AG04450 (cell line): ENCODE results near the gene TACC3. TPM values are rescaled to one million over a fixed set of nuclear protein-coding genes. Genes with fewer than 3 reads are reported as not detected.

ENCODE experiments used
- CTCF ChIA-PET: fragments of 300-600, 350-600 bp; formaldehyde crosslinking; extraction: SDS; loops from one replicate; lab custom pipeline; 2022; ENCODE audit warnings: antibody characterized with exemption, inconsistent platforms; lab: Charles Lee
- POLR2A ChIA-PET: fragments of 350-600 bp; formaldehyde crosslinking; extraction: SDS; loops from one replicate; lab custom pipeline; 2021; ENCODE audit warnings: antibody characterized with exemption, inconsistent platforms; lab: Yijun Ruan, JAX
- DNase-seq: peaks from one replicate; pipeline ENCODE4 v3.0.0-alpha.2; 2011; ENCODE audit warnings: low read depth, low spot score
- H3K27ac ChIP-seq: one replicate; pipeline ENCODE4 v1.5.1; 2012; ENCODE audit warnings: low read depth, low read length, control low read depth
- H3K27me3 ChIP-seq: one replicate; pipeline ENCODE4 v1.6.0; 2012; ENCODE audit warnings: low read length; ENCODE audit not compliant: control insufficient read depth, insufficient read depth
- H3K4me3 ChIP-seq: 2 replicates; pipeline ENCODE4 v1.5.1; 2011; ENCODE audit warnings: mild to moderate bottlenecking, low read depth, low read length, control low read depth
- H3K9me3 ChIP-seq: 2 replicates; pipeline ENCODE4 v1.5.1; 2012; ENCODE audit warnings: low read length; ENCODE audit not compliant: control insufficient read depth, insufficient read depth
- CTCF ChIP-seq: IDR thresholded peaks from 2 replicates; pipeline ENCODE4 v1.5.1; 2011; ENCODE audit warnings: low read depth, low read length, control low read depth, inconsistent platforms
- polyA plus RNA-seq: library from polyadenylated mRNA; depleted of rRNA; stranded (reverse); fragments of >200 nt; gene quantifications from 2 replicates; pipeline ENCODE4 v1.2.3, GENCODE V29; 2011

TACC3 gene
- polyA plus RNA-seq, 1 experiment = 8.5 TPM

GRCh38 chr4:1715002-1715758 lies 6.1 kb upstream of the TACC3 start:
- ChIA-PET CTCF (interaction anchor here (1.7 kb wide), 1 partner anchor 22 kb away, joined by 5 read pairs; no protein-coding TSS in a partner anchor), POLR2A (no interaction called here)

GRCh38 chr4:1716065-1716945 lies 5.0 kb upstream of the TACC3 start:
- ChIA-PET CTCF (no interaction called here), POLR2A (no interaction called here)
- H3K9me3 ChIP-seq = no peaks in the 10 kb centered on the region; the same call in 1 of the 2 replicates
- no peak for DNase-seq
- no peak overlapping the region for H3K27ac ChIP-seq
- no peak for TF ChIP-seq CTCF
- no peaks in the 10 kb centered on the region for H3K27me3 ChIP-seq
- no peak overlapping the region for H3K4me3 ChIP-seq

More at GRCh38 chr4:1715002-1715758, 6.1 kb upstream of the TACC3 start:
- Histone ChIP-seq H3K27me3 (no peaks in the 10 kb centered on the region), H3K9me3 (no peaks in the 10 kb centered on the region; the same call in 1 of the 2 replicates), H3K4me3 (no peak overlapping the region), H3K27ac (no peak overlapping the region)
- DNase-seq = no peak
- no peak for TF ChIP-seq CTCF

- Histone ChIP-seq H3K9me3 (no peaks in the 10 kb centered on the region; the same call in 1 of the 2 replicates), H3K27me3 (no peaks in the 10 kb centered on the region), H3K27ac (no peak overlapping the region), H3K4me3 (no peak overlapping the region)
- CTCF ChIA-PET = interaction anchor here (0.6 to 1.2 kb wide), 2 partner anchors 9 to 361 kb away, joined by 3 read pairs; no protein-coding TSS in a partner anchor
- POLR2A ChIA-PET = no interaction called here
- TF ChIP-seq CTCF = no peak
- no peak for DNase-seq
These were observed 3.9 kb upstream of the TACC3 start for GRCh38 chr4:1717129-1718094.

- ChIA-PET POLR2A (no interaction called here), CTCF (interaction anchor here (1.2 to 1.7 kb wide), 2 partner anchors 9 to 25 kb away, joined by 3 to 8 read pairs; no protein-coding TSS in a partner anchor)
- H3K9me3 ChIP-seq = no peaks in the 10 kb centered on the region; the same call in 1 of the 2 replicates
- no peak for DNase-seq
- no peak overlapping the region for H3K4me3 ChIP-seq
- TF ChIP-seq CTCF = no peak
- H3K27ac ChIP-seq = no peak overlapping the region
- no peaks in the 10 kb centered on the region for H3K27me3 ChIP-seq
These were observed 3.0 kb upstream of the TACC3 start for GRCh38 chr4:1718095-1718850.
